NOMO-1 treated with dmso at 0.1 percent for 144 hours (cell line): ENCODE data around the gene ENTPD7.

ENCODE experiments used
- DNase-seq: peaks from one replicate; lab custom pipeline; 2025; ENCODE audit not compliant: unreplicated experiment; lab: John Stamatoyannopoulos, UW

ENTPD7 gene

GRCh38 chr10:99633832-99634231 lies 25.5 kb upstream of the ENTPD7 start:
- no peak for DNase-seq

GRCh38 chr10:99647601-99648151 lies 11.6 kb upstream of the ENTPD7 start:
- no peak for DNase-seq

- no peak for DNase-seq
These were observed 10.6 kb upstream of the ENTPD7 start for GRCh38 chr10:99648717-99649116.

GRCh38 chr10:99652800-99653390 lies 6.4 kb upstream of the ENTPD7 start:
- DNase-seq: no peak

GRCh38 chr10:99654390-99655175 lies 4.7 kb upstream of the ENTPD7 start:
- no peak for DNase-seq

- DNase-seq: no peak
These were observed 2.9 kb upstream of the ENTPD7 start for GRCh38 chr10:99656199-99657064.

- no peak for DNase-seq
These were observed 683 bp upstream of the ENTPD7 start for GRCh38 chr10:99658622-99659030.

- no peak for DNase-seq
These were observed 608 bp downstream of the ENTPD7 start for GRCh38 chr10:99659868-99660366.

- DNase-seq: no peak
These were observed 1.5 kb downstream of the ENTPD7 start for GRCh38 chr10:99660662-99661376.

GRCh38 chr10:99661377-99661763 lies 2.1 kb downstream of the ENTPD7 start:
- no peak for DNase-seq

GRCh38 chr10:99665304-99665703 lies 6.0 kb downstream of the ENTPD7 start:
- DNase-seq: no peak

GRCh38 chr10:99667108-99667751 lies 7.9 kb downstream of the ENTPD7 start:
- no peak for DNase-seq

- no peak for DNase-seq
These were observed 12.1 kb downstream of the ENTPD7 start for GRCh38 chr10:99671386-99671785.

- no peak for DNase-seq
These were observed 13.6 kb downstream of the ENTPD7 start for GRCh38 chr10:99672884-99673283.

- no peak for DNase-seq
These were observed 14.2 kb downstream of the ENTPD7 start for GRCh38 chr10:99673492-99673891.

GRCh38 chr10:99674762-99675161 lies 15.5 kb downstream of the ENTPD7 start:
- peak; percentile 38 for DNase-seq

GRCh38 chr10:99676426-99676825 lies 17.1 kb downstream of the ENTPD7 start:
- DNase-seq: no peak

GRCh38 chr10:99676895-99677294 lies 17.6 kb downstream of the ENTPD7 start:
- no peak for DNase-seq

GRCh38 chr10:99678921-99679320 lies 19.6 kb downstream of the ENTPD7 start:
- DNase-seq: no peak

GRCh38 chr10:99681553-99681952 lies 22.2 kb downstream of the ENTPD7 start:
- DNase-seq: no peak
